ENCODE data around the gene UST.

The UST gene

GRCh38 chr6:148957752-148958151 lies 210.9 kb downstream of the UST start:
- Histone ChIP-seq H3K9ac (ENCODE audit: insufficient read length, low read depth) (no peak overlapping the region), H3K4me3 (ENCODE audit: insufficient read length, low read depth) (no peak overlapping the region), H3K36me3 (ENCODE audit: insufficient read depth, insufficient read length, low read length) (peaks cover 6% of the 10 kb centered on the region), H3K4me1 (ENCODE audit: insufficient read depth, insufficient read length) (no peaks in the 10 kb centered on the region), H3K27me3 (ENCODE audit: insufficient read depth, insufficient read length) (no peaks in the 10 kb centered on the region), H3K9me3 (ENCODE audit: insufficient read depth, low read length) (no peaks in the 10 kb centered on the region)
- TF ChIP-seq YY1 (IDR thresholded peaks at IDR 0.05; ENCODE audit: insufficient read depth, insufficient read length): no peak
- no peak for TF ChIP-seq ZNF274 (IDR thresholded peaks at IDR 0.05; ENCODE audit: low read depth, low read length)
- TF ChIP-seq SUZ12 (IDR thresholded peaks at IDR 0.05; ENCODE audit: extremely low read depth, insufficient read depth, insufficient read length): no peak
- no peak for DNase-seq (ENCODE audit: low read depth, low spot score)

GRCh38 chr6:148959008-148959407 lies 212.2 kb downstream of the UST start:
- no peak for DNase-seq (ENCODE audit: low read depth, low spot score)

GRCh38 chr6:148959501-148959900 lies 212.7 kb downstream of the UST start:
- Histone ChIP-seq H3K9ac (ENCODE audit: insufficient read length, low read depth) (no peak overlapping the region), H3K4me1 (ENCODE audit: insufficient read depth, insufficient read length) (no peaks in the 10 kb centered on the region), H3K9me3 (ENCODE audit: insufficient read depth, low read length) (no peaks in the 10 kb centered on the region), H3K4me3 (ENCODE audit: insufficient read length, low read depth) (no peak overlapping the region), H3K36me3 (ENCODE audit: insufficient read depth, insufficient read length, low read length) (peaks cover 6% of the 10 kb centered on the region), H3K27me3 (ENCODE audit: insufficient read depth, insufficient read length) (no peaks in the 10 kb centered on the region)
- TF ChIP-seq SUZ12 (IDR thresholded peaks at IDR 0.05; ENCODE audit: extremely low read depth, insufficient read depth, insufficient read length) (no peak), ZNF274 (IDR thresholded peaks at IDR 0.05; ENCODE audit: low read depth, low read length) (no peak), YY1 (IDR thresholded peaks at IDR 0.05; ENCODE audit: insufficient read depth, insufficient read length) (no peak)
- DNase-seq (ENCODE audit: low read depth, low spot score): no peak

More at GRCh38 chr6:148959008-148959407, 212.2 kb downstream of the UST start:
- no peak overlapping the region for H3K4me3 ChIP-seq (ENCODE audit: insufficient read length, low read depth)
- H3K9me3 ChIP-seq (ENCODE audit: insufficient read depth, low read length): no peaks in the 10 kb centered on the region
- peaks cover 6% of the 10 kb centered on the region for H3K36me3 ChIP-seq (ENCODE audit: insufficient read depth, insufficient read length, low read length)
- H3K27me3 ChIP-seq (ENCODE audit: insufficient read depth, insufficient read length): no peaks in the 10 kb centered on the region
- no peaks in the 10 kb centered on the region for H3K4me1 ChIP-seq (ENCODE audit: insufficient read depth, insufficient read length)
- H3K9ac ChIP-seq (ENCODE audit: insufficient read length, low read depth): no peak overlapping the region
- no peak for TF ChIP-seq YY1 (IDR thresholded peaks at IDR 0.05; ENCODE audit: insufficient read depth, insufficient read length)
- TF ChIP-seq SUZ12 (IDR thresholded peaks at IDR 0.05; ENCODE audit: extremely low read depth, insufficient read depth, insufficient read length): no peak

GRCh38 chr6:148962854-148963515 lies 216.2 kb downstream of the UST start:
- no peak for DNase-seq (ENCODE audit: low read depth, low spot score)
- TF ChIP-seq ZNF274 (IDR thresholded peaks at IDR 0.05; ENCODE audit: low read depth, low read length) (no peak), SUZ12 (IDR thresholded peaks at IDR 0.05; ENCODE audit: extremely low read depth, insufficient read depth, insufficient read length) (no peak), YY1 (IDR thresholded peaks at IDR 0.05; ENCODE audit: insufficient read depth, insufficient read length) (no peak)
- no peaks in the 10 kb centered on the region for H3K9me3 ChIP-seq (ENCODE audit: insufficient read depth, low read length)
- no peak overlapping the region for H3K4me3 ChIP-seq (ENCODE audit: insufficient read length, low read depth)
- no peaks in the 10 kb centered on the region for H3K36me3 ChIP-seq (ENCODE audit: insufficient read depth, insufficient read length, low read length)
- H3K27me3 ChIP-seq (ENCODE audit: insufficient read depth, insufficient read length): no peaks in the 10 kb centered on the region
- peaks cover 4% of the 10 kb centered on the region for H3K4me1 ChIP-seq (ENCODE audit: insufficient read depth, insufficient read length)
- H3K9ac ChIP-seq (ENCODE audit: insufficient read length, low read depth): no peak overlapping the region

- Histone ChIP-seq H3K4me1 (ENCODE audit: insufficient read depth, insufficient read length) (peaks cover 4% of the 10 kb centered on the region), H3K9me3 (ENCODE audit: insufficient read depth, low read length) (no peaks in the 10 kb centered on the region)
- no peak for DNase-seq (ENCODE audit: low read depth, low spot score)
Observed at GRCh38 chr6:148963738-148964137, 216.9 kb downstream of the UST start.

GRCh38 chr6:148964467-148964866 lies 217.6 kb downstream of the UST start:
- Histone ChIP-seq H3K36me3 (ENCODE audit: insufficient read depth, insufficient read length, low read length) (no peaks in the 10 kb centered on the region), H3K9me3 (ENCODE audit: insufficient read depth, low read length) (no peaks in the 10 kb centered on the region), H3K9ac (ENCODE audit: insufficient read length, low read depth) (no peak overlapping the region), H3K4me1 (ENCODE audit: insufficient read depth, insufficient read length) (peaks cover 4% of the 10 kb centered on the region), H3K27me3 (ENCODE audit: insufficient read depth, insufficient read length) (no peaks in the 10 kb centered on the region), H3K4me3 (ENCODE audit: insufficient read length, low read depth) (no peak overlapping the region)
- DNase-seq (ENCODE audit: low read depth, low spot score): no peak
- TF ChIP-seq YY1 (IDR thresholded peaks at IDR 0.05; ENCODE audit: insufficient read depth, insufficient read length) (no peak), SUZ12 (IDR thresholded peaks at IDR 0.05; ENCODE audit: extremely low read depth, insufficient read depth, insufficient read length) (no peak), ZNF274 (IDR thresholded peaks at IDR 0.05; ENCODE audit: low read depth, low read length) (no peak)

More at GRCh38 chr6:148963738-148964137, 216.9 kb downstream of the UST start:
- no peaks in the 10 kb centered on the region for H3K36me3 ChIP-seq (ENCODE audit: insufficient read depth, insufficient read length, low read length)
- TF ChIP-seq YY1 (IDR thresholded peaks at IDR 0.05; ENCODE audit: insufficient read depth, insufficient read length): no peak
- no peaks in the 10 kb centered on the region for H3K27me3 ChIP-seq (ENCODE audit: insufficient read depth, insufficient read length)
- no peak overlapping the region for H3K4me3 ChIP-seq (ENCODE audit: insufficient read length, low read depth)
- H3K9ac ChIP-seq (ENCODE audit: insufficient read length, low read depth): no peak overlapping the region

- H3K4me3 ChIP-seq (ENCODE audit: insufficient read length, low read depth): no peak overlapping the region
- no peaks in the 10 kb centered on the region for H3K9me3 ChIP-seq (ENCODE audit: insufficient read depth, low read length)
- no peak overlapping the region for H3K9ac ChIP-seq (ENCODE audit: insufficient read length, low read depth)
- H3K27me3 ChIP-seq (ENCODE audit: insufficient read depth, insufficient read length): no peaks in the 10 kb centered on the region
- no peak for TF ChIP-seq SUZ12 (IDR thresholded peaks at IDR 0.05; ENCODE audit: extremely low read depth, insufficient read depth, insufficient read length)
- no peak for TF ChIP-seq YY1 (IDR thresholded peaks at IDR 0.05; ENCODE audit: insufficient read depth, insufficient read length)
- TF ChIP-seq ZNF274 (IDR thresholded peaks at IDR 0.05; ENCODE audit: low read depth, low read length): no peak
- peaks cover 4% of the 10 kb centered on the region for H3K4me1 ChIP-seq (ENCODE audit: insufficient read depth, insufficient read length)
- DNase-seq (ENCODE audit: low read depth, low spot score): no peak
- no peaks in the 10 kb centered on the region for H3K36me3 ChIP-seq (ENCODE audit: insufficient read depth, insufficient read length, low read length)
Observed at GRCh38 chr6:148965287-148965686, 218.5 kb downstream of the UST start.

Data from NT2/D1 (cell line).